K562 (cell line): Measurements from ENCODE around the gene ZNF791. TPM values are rescaled to one million over a fixed set of nuclear protein-coding genes. Genes with fewer than 3 reads are reported as not detected.

ENCODE experiments used
- ADNP ChIP-seq: fragments of 200-800 bp; sonication (Bioruptor generic); IDR thresholded peaks from 2 replicates; pipeline ENCODE4 v1.6.1; 2016; ENCODE audit warnings: missing genetic modification characterization, missing compliant biosample characterization
- BRF2 ChIP-seq: IDR thresholded peaks from 3 replicates; pipeline ENCODE4 v1.6.1; 2011; ENCODE audit warnings: borderline replicate concordance, mild to moderate bottlenecking; ENCODE audit not compliant: insufficient read length, insufficient read depth
- CBX3 ChIP-seq, 2 experiments: IDR thresholded peaks; 1 replicate in 1 of 2; 2 replicates in 1 of 2; pipeline ENCODE4 v1.6.1; 2012; ENCODE audit warnings: inconsistent platforms in 2 of 2, low read length in 2 of 2, borderline replicate concordance in 1 of 2, control low read depth in 1 of 2
- NFE2L1 ChIP-seq: fragments of 450-650 bp; IDR thresholded peaks from 2 replicates; pipeline ENCODE4 v1.6.1; 2016; ENCODE audit warnings: missing genetic modification characterization, low read depth, mild to moderate bottlenecking, missing compliant biosample characterization, moderate library complexity, borderline replicate concordance
- SMAD4 ChIP-seq: fragments of 250-450 bp; sonication (Bioruptor Pico); conservative IDR thresholded peaks from 2 replicates; pipeline ENCODE4 v1.8.0; 2021; ENCODE audit warnings: inconsistent platforms, mild to moderate bottlenecking, moderate library complexity
- XRCC4 ChIP-seq: IDR thresholded peaks from one replicate; pipeline ENCODE4 v1.6.1; 2011; ENCODE audit not compliant: insufficient read depth, insufficient read length; ENCODE audit errors: extremely low read depth
- ZNF184 ChIP-seq: sonication (generic); formaldehyde crosslinking; IDR thresholded peaks from 2 replicates; pipeline ENCODE4 v1.5.0; 2020; ENCODE audit warnings: missing genetic modification reagents
- ZSCAN29 ChIP-seq: fragments of 450-650 bp; IDR thresholded peaks from 2 replicates; pipeline ENCODE4 v1.6.1; 2017
- polyA plus RNA-seq, 8 experiments: library from polyadenylated mRNA; depleted of rRNA in 4 of 8; stranded (reverse) in 5 of 8; unstranded in 3 of 8; fragments of >200 nt; fragmentation: Nextera tagmentation in 2 of 8; fragmentation: Illumina TruSeq in 1 of 8; extraction: Ambion mirVana in 2 of 8; extraction: Trizol in 1 of 8; gene quantifications; 2 replicates each; pipeline versions ENCODE4 v1.2.1 to v1.2.3, GENCODE V29; 2011 to 2014; ENCODE audit warnings: inconsistent platforms in 1 of 8, missing spikeins in 1 of 8
- total RNA-seq, 7 experiments: library from RNA; depleted of rRNA in 6 of 7; stranded (reverse); fragments of >200 nt in 6 of 7; fragmentation: Illumina TruSeq in 2 of 7; extraction: Trizol in 2 of 7; gene quantifications; 2 replicates each; pipeline versions ENCODE4 v1.2.1 to v1.2.3, GENCODE V29; 2011 to 2021; ENCODE audit warnings: low replicate concordance in 1 of 7
- TF ChIP-seq, protein P1 (sequence below): sonication (generic); formaldehyde crosslinking; IDR thresholded peaks from 2 replicates; pipeline ENCODE4 v1.8.1; 2022; ENCODE audit warnings: missing genetic modification reagents
- TF ChIP-seq, protein P2 (sequence below), 2 experiments: fragments of 450-650 bp; formaldehyde crosslinking in 1 of 2; IDR thresholded peaks; 2 replicates each; pipeline versions ENCODE4 v1.4.0 to v1.6.1; 2014 to 2020; ENCODE audit warnings: mild to moderate bottlenecking in 2 of 2, borderline replicate concordance in 1 of 2, low read depth in 1 of 2

The ZNF791 gene
- total and polyA plus RNA-seq, 9 of the 15 experiments (the other 6 are each of a cell fraction or from before 2014, with no cell fraction given) = 7.8 to 22.7 (median 13.1) TPM

DNA sequence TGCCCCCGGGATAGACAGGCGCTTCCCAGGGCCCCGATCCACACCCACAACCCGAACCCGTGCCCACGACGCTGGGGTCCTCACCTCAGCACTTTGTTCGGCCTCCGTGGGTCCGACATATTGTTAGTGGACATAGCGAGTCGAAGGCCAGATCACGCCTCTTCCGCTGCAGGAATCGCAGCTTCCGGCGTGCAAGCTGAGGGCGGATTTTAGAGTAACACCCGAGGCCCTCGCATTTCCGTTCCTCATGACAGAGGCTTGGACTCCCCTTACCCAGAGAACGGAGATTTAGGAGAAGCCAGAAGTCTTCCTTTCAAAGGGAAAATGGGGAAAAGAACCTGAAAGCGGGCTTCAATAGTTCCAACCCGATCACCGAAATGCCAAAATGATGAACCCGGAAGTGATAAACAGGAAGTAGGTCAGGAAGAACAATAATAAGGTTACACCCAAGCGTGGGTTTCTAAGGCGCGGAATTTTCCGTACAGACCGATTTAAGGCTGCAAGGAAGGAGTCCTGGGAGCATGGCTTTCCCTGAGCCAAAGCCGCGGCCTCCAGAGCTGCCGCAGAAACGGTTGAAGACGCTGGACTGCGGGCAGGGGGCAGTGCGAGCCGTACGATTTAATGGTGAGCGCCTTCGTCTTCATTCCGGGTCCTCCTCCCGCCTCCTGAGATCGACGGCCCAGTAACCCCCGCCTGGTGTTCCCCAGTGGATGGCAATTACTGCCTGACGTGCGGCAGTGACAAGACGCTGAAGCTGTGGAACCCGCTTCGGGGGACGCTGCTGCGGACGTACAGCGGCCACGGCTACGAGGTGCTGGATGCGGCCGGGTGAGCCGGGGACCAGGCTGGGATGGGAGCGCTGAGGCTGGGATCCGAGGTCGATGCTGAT is 58.8 kb downstream of the ZNF791 start (continued):
- no peak for TF ChIP-seq ZNF184 (CRISPR knock-in tag)
- TF ChIP-seq BRF2 = no peak
- no peak; the same call in 1 of the 2 replicates for TF ChIP-seq ZSCAN29
- TF ChIP-seq XRCC4 = no peak
- TF ChIP-seq SMAD4 (CRISPR knock-in tag) = peak; percentile 34; the same call in 1 of the 2 replicates
- TF ChIP-seq CBX3 (IDR thresholded peaks at IDR 0.05; ENCODE audit: borderline replicate concordance in 1 of 2, low read length in 2 of 2) = no peak; a peak in 1 of 3 replicates
- TF ChIP-seq NFE2L1 = no peak
- no peak for TF ChIP-seq ADNP (tag)
- TF ChIP-seq, protein P1, sequence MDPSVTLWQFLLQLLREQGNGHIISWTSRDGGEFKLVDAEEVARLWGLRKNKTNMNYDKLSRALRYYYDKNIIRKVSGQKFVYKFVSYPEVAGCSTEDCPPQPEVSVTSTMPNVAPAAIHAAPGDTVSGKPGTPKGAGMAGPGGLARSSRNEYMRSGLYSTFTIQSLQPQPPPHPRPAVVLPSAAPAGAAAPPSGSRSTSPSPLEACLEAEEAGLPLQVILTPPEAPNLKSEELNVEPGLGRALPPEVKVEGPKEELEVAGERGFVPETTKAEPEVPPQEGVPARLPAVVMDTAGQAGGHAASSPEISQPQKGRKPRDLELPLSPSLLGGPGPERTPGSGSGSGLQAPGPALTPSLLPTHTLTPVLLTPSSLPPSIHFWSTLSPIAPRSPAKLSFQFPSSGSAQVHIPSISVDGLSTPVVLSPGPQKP = no peak
- TF ChIP-seq, protein P2, sequence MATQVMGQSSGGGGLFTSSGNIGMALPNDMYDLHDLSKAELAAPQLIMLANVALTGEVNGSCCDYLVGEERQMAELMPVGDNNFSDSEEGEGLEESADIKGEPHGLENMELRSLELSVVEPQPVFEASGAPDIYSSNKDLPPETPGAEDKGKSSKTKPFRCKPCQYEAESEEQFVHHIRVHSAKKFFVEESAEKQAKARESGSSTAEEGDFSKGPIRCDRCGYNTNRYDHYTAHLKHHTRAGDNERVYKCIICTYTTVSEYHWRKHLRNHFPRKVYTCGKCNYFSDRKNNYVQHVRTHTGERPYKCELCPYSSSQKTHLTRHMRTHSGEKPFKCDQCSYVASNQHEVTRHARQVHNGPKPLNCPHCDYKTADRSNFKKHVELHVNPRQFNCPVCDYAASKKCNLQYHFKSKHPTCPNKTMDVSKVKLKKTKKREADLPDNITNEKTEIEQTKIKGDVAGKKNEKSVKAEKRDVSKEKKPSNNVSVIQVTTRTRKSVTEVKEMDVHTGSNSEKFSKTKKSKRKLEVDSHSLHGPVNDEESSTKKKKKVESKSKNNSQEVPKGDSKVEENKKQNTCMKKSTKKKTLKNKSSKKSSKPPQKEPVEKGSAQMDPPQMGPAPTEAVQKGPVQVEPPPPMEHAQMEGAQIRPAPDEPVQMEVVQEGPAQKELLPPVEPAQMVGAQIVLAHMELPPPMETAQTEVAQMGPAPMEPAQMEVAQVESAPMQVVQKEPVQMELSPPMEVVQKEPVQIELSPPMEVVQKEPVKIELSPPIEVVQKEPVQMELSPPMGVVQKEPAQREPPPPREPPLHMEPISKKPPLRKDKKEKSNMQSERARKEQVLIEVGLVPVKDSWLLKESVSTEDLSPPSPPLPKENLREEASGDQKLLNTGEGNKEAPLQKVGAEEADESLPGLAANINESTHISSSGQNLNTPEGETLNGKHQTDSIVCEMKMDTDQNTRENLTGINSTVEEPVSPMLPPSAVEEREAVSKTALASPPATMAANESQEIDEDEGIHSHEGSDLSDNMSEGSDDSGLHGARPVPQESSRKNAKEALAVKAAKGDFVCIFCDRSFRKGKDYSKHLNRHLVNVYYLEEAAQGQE (IDR thresholded peaks at IDR 0.05; ENCODE audit: borderline replicate concordance) = no peak
- TF ChIP-seq, protein P2 (CRISPR knock-in tag; IDR thresholded peaks at IDR 0.05; ENCODE audit: low read depth) = peak; percentile 71
